Mucosa of descending colon (tissue), 3 donors: ENCODE measurements around the gene HECTD1. TPM values are rescaled to one million over a fixed set of nuclear protein-coding genes. Genes with fewer than 3 reads are reported as not detected.

Source experiments
- ATAC-seq: fragments of 200-7000 bp; cut with Tn5 transposase; one replicate; pipeline ENCODE4 v1.9.1; 2020; ENCODE audit warnings: mild to moderate bottlenecking, moderate library complexity
- DNase-seq, 3 donors: peaks; one replicate each; pipeline ENCODE4 v3.0.0-alpha.2; 2020
- H3K36me3 ChIP-seq: fragments of 200-600 bp; one replicate; pipeline ENCODE4 v1.8.0; 2021; ENCODE audit warnings: low read depth, mild to moderate bottlenecking
- H3K4me1 ChIP-seq: fragments of 200-600 bp; one replicate; pipeline ENCODE4 v1.8.0; 2021; ENCODE audit warnings: low read depth, mild to moderate bottlenecking
- H3K4me3 ChIP-seq: fragments of 200-600 bp; one replicate; pipeline ENCODE4 v1.8.0; 2021; ENCODE audit warnings: mild to moderate bottlenecking
- H3K9me3 ChIP-seq: fragments of 200-600 bp; one replicate; pipeline ENCODE4 v1.8.0; 2021; ENCODE audit warnings: mild to moderate bottlenecking
- intact Hi-C, 2 donors: fragments of 100-400 bp; cut with DNase I in 1 of 2; cut with micrococcal nuclease in 1 of 2; formaldehyde crosslinking; loops; one replicate each; pipeline versions ENCODE4 v1.11.0 to v1.11.1; 2022; cut with DNase I, micrococcal nuclease
- total RNA-seq, 3 donors: library from RNA; stranded (reverse); fragmentation: NEBNext Ultra II Directional in 2 of 3; extraction: Animal tissue kit (Norgen Biotek cat#: 25700) in 2 of 3; gene quantifications; one replicate each; pipeline versions ENCODE4 v1.2.1 to v1.2.4, GENCODE V29; 2021 to 2023
- TF ChIP-seq, protein P1 (sequence below): fragments of 200-600 bp; IDR thresholded peaks from one replicate; pipeline ENCODE4 v1.8.0; 2022; ENCODE audit warnings: antibody characterized with exemption, mild to moderate bottlenecking
- donor health status: DM: no; HTN: no; CAD: no; lungs with moderate emphysema.
- donor health status: DM: no; HTN: no; CAD: no.
- donor health status: DM: no; HTN: yes; CAD: no.

HECTD1 gene
- total RNA-seq, 3 donors from 2014 or later = 124 to 160 (median 140) TPM

DNA sequence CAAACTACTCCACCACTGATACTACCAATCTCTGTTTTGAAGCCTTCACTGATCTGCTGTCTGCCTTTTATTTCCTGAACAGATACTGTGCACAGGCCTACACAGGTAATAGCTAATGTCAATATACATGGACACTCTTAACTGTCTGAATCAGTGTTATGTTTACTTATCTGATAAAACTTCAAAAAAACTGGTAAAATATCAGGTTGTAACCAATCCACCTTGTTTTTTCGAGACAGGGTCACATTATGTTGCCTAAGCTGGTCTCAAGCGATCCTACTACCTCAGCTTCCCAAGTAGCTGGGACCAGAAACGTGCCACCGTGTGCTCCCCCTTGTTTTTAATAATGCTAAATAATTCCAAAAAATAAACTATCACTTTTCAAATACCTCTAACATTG lies 43.5 kb downstream of the HECTD1 start:
- H3K9me3 ChIP-seq = no peaks in the 10 kb centered on the region
- ATAC-seq (no peak), DNase-seq (no peak)
- intact Hi-C loops = no loop called here
- no peaks in the 10 kb centered on the region for H3K4me1 ChIP-seq
- H3K4me3 ChIP-seq = no peak overlapping the region
- no peaks in the 10 kb centered on the region for H3K36me3 ChIP-seq
- TF ChIP-seq, protein P1, sequence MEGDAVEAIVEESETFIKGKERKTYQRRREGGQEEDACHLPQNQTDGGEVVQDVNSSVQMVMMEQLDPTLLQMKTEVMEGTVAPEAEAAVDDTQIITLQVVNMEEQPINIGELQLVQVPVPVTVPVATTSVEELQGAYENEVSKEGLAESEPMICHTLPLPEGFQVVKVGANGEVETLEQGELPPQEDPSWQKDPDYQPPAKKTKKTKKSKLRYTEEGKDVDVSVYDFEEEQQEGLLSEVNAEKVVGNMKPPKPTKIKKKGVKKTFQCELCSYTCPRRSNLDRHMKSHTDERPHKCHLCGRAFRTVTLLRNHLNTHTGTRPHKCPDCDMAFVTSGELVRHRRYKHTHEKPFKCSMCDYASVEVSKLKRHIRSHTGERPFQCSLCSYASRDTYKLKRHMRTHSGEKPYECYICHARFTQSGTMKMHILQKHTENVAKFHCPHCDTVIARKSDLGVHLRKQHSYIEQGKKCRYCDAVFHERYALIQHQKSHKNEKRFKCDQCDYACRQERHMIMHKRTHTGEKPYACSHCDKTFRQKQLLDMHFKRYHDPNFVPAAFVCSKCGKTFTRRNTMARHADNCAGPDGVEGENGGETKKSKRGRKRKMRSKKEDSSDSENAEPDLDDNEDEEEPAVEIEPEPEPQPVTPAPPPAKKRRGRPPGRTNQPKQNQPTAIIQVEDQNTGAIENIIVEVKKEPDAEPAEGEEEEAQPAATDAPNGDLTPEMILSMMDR = no peak

DNA sequence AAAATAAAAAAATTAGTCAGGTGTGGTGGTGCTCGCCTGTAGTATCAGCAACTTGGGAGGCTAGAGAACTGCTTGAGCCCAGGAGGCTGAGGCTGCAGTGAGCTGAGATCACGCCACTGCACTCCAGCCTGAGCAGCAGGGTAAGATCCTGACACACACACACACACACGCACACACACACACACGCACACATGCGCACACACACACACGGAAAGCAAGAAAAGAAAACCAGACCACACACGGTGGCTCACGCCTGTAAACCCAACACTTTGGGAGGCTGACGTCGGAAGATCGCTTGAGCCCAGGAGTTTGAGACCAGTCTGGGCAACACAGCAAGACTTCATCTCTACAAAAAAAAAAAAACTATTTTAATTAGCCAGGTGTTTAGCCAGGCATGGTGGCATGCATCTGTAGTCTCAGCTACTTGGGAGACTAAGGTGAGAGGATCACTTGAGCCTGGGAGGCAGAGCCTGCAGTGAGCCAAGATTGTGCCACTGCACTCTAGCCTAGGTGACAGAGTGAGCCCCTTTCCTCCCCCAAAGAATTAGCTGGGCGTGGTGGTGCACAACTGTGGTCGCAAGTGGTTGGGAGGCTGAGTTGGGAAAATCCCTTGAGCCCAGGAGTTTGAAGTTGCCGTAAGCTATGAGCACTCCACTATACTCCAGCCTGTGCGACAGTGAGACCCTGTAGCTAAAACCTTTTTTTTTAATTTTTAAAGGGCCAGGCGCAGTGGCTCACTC lies 44.5 kb downstream of the HECTD1 start:
- TF ChIP-seq, protein P1 = no peak
- H3K9me3 ChIP-seq = no peaks in the 10 kb centered on the region
- H3K36me3 ChIP-seq = no peaks in the 10 kb centered on the region
- no peaks in the 10 kb centered on the region for H3K4me1 ChIP-seq
- intact Hi-C loops = no loop called here
- DNase-seq = no peak
- no peak for ATAC-seq
- H3K4me3 ChIP-seq = no peak overlapping the region

DNA sequence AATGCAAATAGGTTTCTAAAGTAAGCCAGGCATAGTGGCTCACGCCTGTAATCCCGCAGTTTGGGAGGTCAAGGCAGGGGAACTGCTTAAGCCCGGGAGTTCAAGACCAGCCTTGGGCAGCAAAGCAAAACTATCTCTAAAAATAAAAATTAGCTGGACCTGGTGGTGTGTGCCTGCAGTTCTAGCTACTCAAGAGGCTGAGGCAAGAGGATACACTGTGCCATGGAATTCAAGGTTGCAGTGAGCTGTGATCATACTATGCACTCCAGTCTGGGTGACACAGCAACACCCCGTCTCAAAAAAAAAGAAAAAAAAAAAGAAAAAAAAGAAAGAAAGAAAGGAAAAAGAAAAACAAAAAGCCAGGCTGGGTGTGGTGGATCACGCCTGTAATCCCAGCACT lies 46.3 kb downstream of the HECTD1 start:
- TF ChIP-seq, protein P1 = no peak
- no peaks in the 10 kb centered on the region for H3K4me1 ChIP-seq
- H3K4me3 ChIP-seq = no peak overlapping the region
- no peak for DNase-seq
- intact Hi-C loops = no loop called here
- no peak for ATAC-seq
- no peaks in the 10 kb centered on the region for H3K36me3 ChIP-seq
- H3K9me3 ChIP-seq = no peaks in the 10 kb centered on the region

DNA sequence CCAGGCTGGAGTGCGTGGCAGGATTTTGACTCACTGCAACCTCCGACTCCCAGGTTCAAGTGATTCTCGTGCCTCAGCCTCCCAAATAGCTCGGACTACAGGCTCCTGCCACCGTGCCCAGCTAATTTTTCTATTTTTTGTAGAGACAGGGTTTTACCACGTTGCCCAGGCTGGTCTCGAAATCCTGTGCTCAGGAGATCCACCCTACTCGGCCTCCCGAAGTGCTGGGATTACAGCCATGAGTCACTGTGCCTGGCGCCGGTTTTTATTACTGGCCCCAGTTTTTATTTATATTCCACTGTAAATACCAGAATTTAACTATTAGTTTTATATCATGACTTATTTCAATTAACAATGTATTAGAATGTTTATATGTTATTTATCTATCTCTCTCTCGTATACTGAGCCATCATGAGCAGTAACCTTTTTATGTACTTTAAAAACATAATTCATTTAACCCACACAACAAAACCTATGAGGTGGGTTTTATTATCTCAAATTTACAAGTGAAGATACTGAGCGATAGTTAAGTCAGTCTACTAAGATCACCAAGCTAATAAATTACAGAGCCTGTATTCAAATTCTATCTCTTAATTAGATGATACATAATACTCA lies 47.8 kb downstream of the HECTD1 start:
- ATAC-seq = no peak
- Histone ChIP-seq H3K36me3 (no peaks in the 10 kb centered on the region), H3K4me1 (no peaks in the 10 kb centered on the region), H3K4me3 (no peak overlapping the region), H3K9me3 (no peaks in the 10 kb centered on the region)
- peak in 1 of 3 donors; percentile 18 for DNase-seq
- TF ChIP-seq, protein P1 = no peak
- intact Hi-C loops = no loop called here

DNA sequence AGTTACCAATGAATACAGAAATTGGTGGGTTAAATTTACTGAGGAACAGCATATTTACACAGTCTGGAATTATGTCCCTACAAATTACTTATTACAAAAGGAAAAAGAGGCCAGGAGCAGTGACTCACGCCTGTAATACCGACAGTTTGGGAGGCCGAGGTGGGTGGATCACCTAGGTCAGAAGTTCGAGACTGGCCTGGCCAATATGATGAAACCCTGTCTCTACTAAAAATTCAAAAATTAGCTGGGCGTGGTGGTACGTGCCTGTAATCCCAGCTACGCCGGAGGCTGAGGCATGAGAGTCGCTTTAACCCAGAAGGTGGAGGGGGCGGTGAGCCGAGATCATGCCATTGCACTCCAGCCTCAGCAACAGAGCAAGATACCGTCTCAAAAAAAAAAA lies 52.6 kb downstream of the HECTD1 start:
- peaks cover 5% of the 10 kb centered on the region for H3K36me3 ChIP-seq
- intact Hi-C loops = no loop called here
- ATAC-seq (no peak), DNase-seq (no peak)
- H3K4me1 ChIP-seq = no peaks in the 10 kb centered on the region
- H3K9me3 ChIP-seq = no peaks in the 10 kb centered on the region
- H3K4me3 ChIP-seq = no peak overlapping the region
- TF ChIP-seq, protein P1 = no peak
